Measurements from ENCODE around the gene ASB2.

- TF ChIP-seq POLR2A (IDR thresholded peaks at IDR 0.05) (no peak), POLR2AphosphoS5 (IDR thresholded peaks at IDR 0.05) (no peak), EP300 (IDR thresholded peaks at IDR 0.05; ENCODE audit: low read depth) (no peak), CTCF (IDR thresholded peaks at IDR 0.05) (no peak)
Observed at GRCh38 chr14:93915070-93915705, 61.2 kb downstream of the ASB2 start.
